ENCODE results near the gene AFF1.

The AFF1 gene

GRCh38 chr4:86934771-86935565 is at the start of gene AFF1:
Gene AFF1, plus strand, starts transcription at chr4:86935011. Its CDS starts 13,523 bp downstream, at chr4:86948534.
- peak; percentile 79 for DNase-seq (ENCODE audit: low read depth)

- DNase-seq (ENCODE audit: low read depth) = no peak
Measured at GRCh38 chr4:86890790-86891189, 44.0 kb upstream of the AFF1 start.

GRCh38 chr4:86891762-86892635 is 42.8 kb upstream of the AFF1 start, which contains the start of gene C4orf36:
Gene C4orf36, minus strand, starts transcription at chr4:86892422. Its CDS starts 902 bp downstream, at chr4:86891520.
- DNase-seq (ENCODE audit: low read depth) = no peak

GRCh38 chr4:86892636-86892960 is 42.2 kb upstream of the AFF1 start:
- no peak for DNase-seq (ENCODE audit: low read depth)

- DNase-seq (ENCODE audit: low read depth) = no peak
Measured at GRCh38 chr4:86893136-86893535, 41.7 kb upstream of the AFF1 start.

- DNase-seq (ENCODE audit: low read depth) = no peak
Measured at GRCh38 chr4:86894455-86894854, 40.4 kb upstream of the AFF1 start.

GRCh38 chr4:86895692-86896488 is 38.9 kb upstream of the AFF1 start:
- DNase-seq (ENCODE audit: low read depth) = no peak

GRCh38 chr4:86896596-86896995 is 38.2 kb upstream of the AFF1 start:
- DNase-seq (ENCODE audit: low read depth) = no peak

- no peak for DNase-seq (ENCODE audit: low read depth)
Measured at GRCh38 chr4:86898562-86898961, 36.2 kb upstream of the AFF1 start.

- no peak for DNase-seq (ENCODE audit: low read depth)
Measured at GRCh38 chr4:86901864-86902263, 32.9 kb upstream of the AFF1 start.

GRCh38 chr4:86908251-86908657 is 26.6 kb upstream of the AFF1 start:
- no peak for DNase-seq (ENCODE audit: low read depth)

GRCh38 chr4:86909546-86910295 is 25.1 kb upstream of the AFF1 start:
- no peak for DNase-seq (ENCODE audit: low read depth)

GRCh38 chr4:86910369-86910768 is 24.4 kb upstream of the AFF1 start:
- DNase-seq (ENCODE audit: low read depth) = no peak

GRCh38 chr4:86910820-86911684 is 23.8 kb upstream of the AFF1 start:
- DNase-seq (ENCODE audit: low read depth) = no peak

GRCh38 chr4:86916392-86916791 is 18.4 kb upstream of the AFF1 start:
- no peak for DNase-seq (ENCODE audit: low read depth)

GRCh38 chr4:86917212-86918039 is 17.4 kb upstream of the AFF1 start:
- DNase-seq (ENCODE audit: low read depth) = no peak

GRCh38 chr4:86918539-86919072 is 16.2 kb upstream of the AFF1 start:
- no peak for DNase-seq (ENCODE audit: low read depth)

GRCh38 chr4:86919561-86920223 is 15.1 kb upstream of the AFF1 start:
- no peak for DNase-seq (ENCODE audit: low read depth)
